GM10266 (cell line): ENCODE results near the gene TRMT10C.

Source experiments
- DNase-seq: peaks from one replicate; pipeline ENCODE4 v3.0.0; 2012; ENCODE audit errors: extremely low spot score
- CTCF ChIP-seq: IDR thresholded peaks from 2 replicates; pipeline ENCODE4 v1.5.1; 2012; ENCODE audit warnings: mild to moderate bottlenecking, low read depth; ENCODE audit not compliant: control insufficient read depth, insufficient read depth; ENCODE audit errors: missing control alignments

The TRMT10C gene

GRCh38 chr3:101561630-101562328 is at the start of gene TRMT10C:
Gene TRMT10C, plus strand, starts transcription at chr3:101561868. Its CDS starts 2,914 bp downstream, at chr3:101564782.
- DNase-seq: peak; percentile 89
- TF ChIP-seq CTCF: no peak

- no peak for DNase-seq
These were observed 49.3 kb upstream of the TRMT10C start for GRCh38 chr3:101512396-101512645.

DNA sequence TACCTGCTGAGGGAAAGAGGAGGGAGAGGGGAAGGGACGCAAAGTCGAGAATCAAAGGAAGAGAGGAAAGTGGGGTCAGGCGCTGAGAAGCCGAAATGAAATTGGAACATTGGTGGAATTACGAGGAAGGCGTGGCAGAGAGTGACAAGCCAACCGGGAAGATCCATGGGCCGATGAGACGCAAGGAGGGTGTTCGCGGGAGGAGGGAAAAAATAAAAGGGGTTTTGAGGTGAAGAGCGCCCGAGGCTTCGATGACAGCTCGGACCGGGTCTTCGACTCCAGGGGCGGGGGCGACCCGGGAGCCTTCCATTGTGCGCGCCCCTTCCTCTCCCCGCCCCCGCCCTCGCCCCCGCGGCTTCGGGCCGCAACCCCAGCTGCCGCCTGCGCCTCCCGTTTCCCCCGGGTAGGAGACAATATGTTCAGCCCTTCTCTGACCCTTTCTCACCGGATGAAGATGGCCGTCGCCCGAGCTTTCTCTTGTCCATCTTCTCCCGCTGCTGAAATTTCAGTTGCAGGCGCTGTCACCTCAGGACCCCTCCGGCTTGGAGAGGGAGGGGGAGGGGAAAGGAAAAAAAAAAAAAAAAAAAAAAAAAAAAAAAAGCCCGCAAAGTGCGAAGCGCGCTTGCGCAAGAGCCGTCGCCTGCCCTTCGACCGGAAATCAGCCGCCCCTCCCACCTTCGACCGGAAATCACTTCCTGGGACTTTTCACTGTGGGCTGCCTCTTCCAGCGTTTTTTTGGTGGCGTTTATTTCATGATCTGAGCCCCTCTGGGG is 48.8 kb upstream of the TRMT10C start, which contains the start of gene SENP7:
TSS of gene SENP7 (minus strand) at position 567 of the 773 bp plus-strand sequence. CDS start at position 485, 82 bp downstream.
- no peak for TF ChIP-seq CTCF
- peak; percentile 82 for DNase-seq

More at GRCh38 chr3:101512396-101512645, 49.3 kb upstream of the TRMT10C start:
- TF ChIP-seq CTCF: no peak

DNA sequence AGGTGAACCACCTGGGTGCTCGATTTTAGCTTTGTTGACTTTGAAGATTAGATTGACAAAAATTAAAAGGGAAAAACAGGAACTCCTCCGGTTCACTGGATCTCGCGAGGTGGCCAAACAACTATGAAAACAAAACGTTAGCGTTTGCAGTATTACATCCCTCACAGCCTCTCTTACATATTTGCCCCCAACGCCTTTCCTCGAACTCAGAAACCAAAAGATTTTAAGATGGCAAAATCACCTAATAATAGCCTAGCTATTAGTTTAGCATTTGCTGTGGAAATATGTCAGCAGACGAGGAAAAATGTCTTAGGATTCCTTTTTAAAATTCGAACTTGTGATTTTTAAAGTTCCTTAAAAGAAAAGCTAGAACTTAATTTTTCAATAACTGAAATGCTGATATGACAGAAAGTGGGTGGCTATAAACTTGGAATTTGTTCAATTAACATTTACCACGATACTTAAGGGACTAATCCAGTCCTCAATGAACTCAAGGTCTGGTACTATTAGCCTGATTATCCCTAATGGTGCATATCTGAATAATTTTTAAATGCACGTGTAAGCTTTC is 48.2 kb upstream of the TRMT10C start:
- peak; percentile 58 for DNase-seq
- no peak for TF ChIP-seq CTCF

DNA sequence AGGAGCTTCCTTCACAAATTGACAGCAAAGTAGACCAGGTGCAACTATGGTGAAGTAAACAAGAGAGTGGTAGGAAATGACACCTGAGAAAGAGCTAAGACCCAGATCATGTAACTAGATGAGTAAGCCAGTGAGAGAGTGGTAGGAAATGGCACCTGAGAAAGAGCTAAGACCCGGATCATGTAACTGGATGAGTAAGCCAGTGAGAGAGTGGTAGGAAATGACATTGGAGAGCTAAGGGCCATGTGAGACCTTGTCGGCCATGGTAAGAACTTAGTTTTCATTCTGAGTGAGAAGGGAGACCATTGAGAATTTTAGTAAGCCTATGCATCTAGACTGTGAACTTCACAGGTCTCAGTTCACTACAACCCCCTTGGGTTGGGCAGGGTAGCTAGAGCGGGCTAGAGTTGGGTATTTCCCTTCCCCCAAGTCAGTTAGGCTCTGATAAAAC is 43.2 kb upstream of the TRMT10C start:
- peak; percentile 59 for DNase-seq
- TF ChIP-seq CTCF: no peak

DNA sequence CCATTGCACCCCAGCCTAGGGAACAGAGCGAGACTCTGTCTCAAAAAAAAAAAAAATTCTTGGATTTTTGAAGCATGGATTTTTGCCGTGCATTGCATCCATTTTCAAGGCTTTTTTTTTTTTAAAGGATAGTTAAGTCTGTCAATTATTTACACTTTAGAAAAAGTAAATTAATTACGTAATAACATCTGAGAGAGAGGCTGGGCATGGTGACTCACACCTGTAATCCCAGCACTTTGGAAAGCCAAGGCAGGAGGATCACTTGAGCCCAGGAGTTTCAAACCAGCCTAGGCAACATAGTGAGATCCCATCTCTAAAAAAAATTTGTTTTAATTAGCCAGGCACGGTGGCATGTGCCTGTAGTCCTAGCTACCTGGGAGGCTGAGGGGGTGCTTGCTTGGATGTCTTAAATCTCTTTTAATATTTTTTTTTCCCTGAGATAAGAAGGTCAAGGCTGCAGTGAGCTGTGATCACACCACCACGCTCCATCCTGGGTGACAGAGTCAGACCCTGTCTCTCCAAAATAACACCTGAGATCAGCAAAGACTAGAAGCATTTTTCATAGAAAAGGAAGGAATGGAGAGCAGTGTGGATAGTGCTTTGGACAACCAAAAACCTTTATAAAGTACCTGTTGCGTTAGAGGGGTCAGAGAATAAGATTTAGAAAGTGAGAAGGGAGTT is 41.8 kb upstream of the TRMT10C start:
- no peak for TF ChIP-seq CTCF
- no peak for DNase-seq
